ENCODE data around the gene LAMA2. TPM values are rescaled to one million over a fixed set of nuclear protein-coding genes. Genes with fewer than 3 reads are reported as not detected.

Gene LAMA2
- total and polyA plus RNA-seq, 8 donors = 3.4 to 110 (median 31.6) TPM

DNA sequence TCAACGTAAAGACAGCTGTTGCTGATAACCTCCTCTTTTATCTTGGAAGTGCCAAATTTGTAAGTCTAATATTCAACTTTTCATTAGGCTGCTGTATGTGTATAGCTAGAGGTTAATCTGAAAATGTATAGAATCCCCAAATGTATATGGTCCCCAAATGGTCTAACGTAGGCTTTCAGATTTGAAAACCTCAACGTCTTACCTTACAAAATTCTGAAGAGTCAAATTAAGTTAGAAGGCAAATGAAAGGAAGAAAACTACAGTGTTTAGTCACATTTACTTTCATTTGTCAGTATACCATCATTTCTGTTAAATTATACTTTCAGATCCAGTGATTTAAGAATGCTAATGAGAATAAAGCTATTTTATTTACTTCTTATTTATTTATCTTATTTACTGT is 570.1 kb downstream of the LAMA2 start:
- WGBS, 5 donors = 78 to 85% (median 82%) methylated on average over 3 of the region's 3 CpGs
- no peaks in the 10 kb centered on the region for H3K9me3 ChIP-seq
- no peak overlapping the region for H3K27ac ChIP-seq
- no peak for DNase-seq
- intact Hi-C loops (cut with DNase I; ENCODE audit: low total_unique reads) = no loop called here
- no peaks in the 10 kb centered on the region for H3K4me1 ChIP-seq
- TF ChIP-seq POLR2AphosphoS5 (IDR thresholded peaks at IDR 0.05) (no peak), EP300 (IDR thresholded peaks at IDR 0.05) (no peak)
- TF ChIP-seq, protein P1, sequence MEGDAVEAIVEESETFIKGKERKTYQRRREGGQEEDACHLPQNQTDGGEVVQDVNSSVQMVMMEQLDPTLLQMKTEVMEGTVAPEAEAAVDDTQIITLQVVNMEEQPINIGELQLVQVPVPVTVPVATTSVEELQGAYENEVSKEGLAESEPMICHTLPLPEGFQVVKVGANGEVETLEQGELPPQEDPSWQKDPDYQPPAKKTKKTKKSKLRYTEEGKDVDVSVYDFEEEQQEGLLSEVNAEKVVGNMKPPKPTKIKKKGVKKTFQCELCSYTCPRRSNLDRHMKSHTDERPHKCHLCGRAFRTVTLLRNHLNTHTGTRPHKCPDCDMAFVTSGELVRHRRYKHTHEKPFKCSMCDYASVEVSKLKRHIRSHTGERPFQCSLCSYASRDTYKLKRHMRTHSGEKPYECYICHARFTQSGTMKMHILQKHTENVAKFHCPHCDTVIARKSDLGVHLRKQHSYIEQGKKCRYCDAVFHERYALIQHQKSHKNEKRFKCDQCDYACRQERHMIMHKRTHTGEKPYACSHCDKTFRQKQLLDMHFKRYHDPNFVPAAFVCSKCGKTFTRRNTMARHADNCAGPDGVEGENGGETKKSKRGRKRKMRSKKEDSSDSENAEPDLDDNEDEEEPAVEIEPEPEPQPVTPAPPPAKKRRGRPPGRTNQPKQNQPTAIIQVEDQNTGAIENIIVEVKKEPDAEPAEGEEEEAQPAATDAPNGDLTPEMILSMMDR (IDR thresholded peaks at IDR 0.05) = no peak
- H3K4me3 ChIP-seq = no peak overlapping the region
- H3K27me3 ChIP-seq = no peaks in the 10 kb centered on the region
- H3K36me3 ChIP-seq = peaks cover 0 to 22% (median 6%) of the 10 kb centered on the region in 4 donors

- Histone ChIP-seq H3K4me3 (no peak overlapping the region), H3K27me3 (no peaks in the 10 kb centered on the region), H3K36me3 (peaks cover 0 to 22% (median 4%) of the 10 kb centered on the region in 4 donors), H3K9me3 (no peaks in the 10 kb centered on the region), H3K27ac (no peak overlapping the region), H3K4me1 (no peaks in the 10 kb centered on the region)
- 81 to 95% (median 88%) methylated on average over 1 of the region's 1 CpG for WGBS, 5 donors
- no peak for DNase-seq
- TF ChIP-seq EP300 (IDR thresholded peaks at IDR 0.05) (no peak), POLR2AphosphoS5 (IDR thresholded peaks at IDR 0.05) (no peak), POLR2A (IDR thresholded peaks at IDR 0.05) (no peak)
- TF ChIP-seq, protein P1 (IDR thresholded peaks at IDR 0.05) = no peak
- intact Hi-C loops (cut with DNase I; ENCODE audit: low total_unique reads) = no loop called here
These were observed 571.5 kb downstream of the LAMA2 start for GRCh38 chr6:129454488-129454887.

DNA sequence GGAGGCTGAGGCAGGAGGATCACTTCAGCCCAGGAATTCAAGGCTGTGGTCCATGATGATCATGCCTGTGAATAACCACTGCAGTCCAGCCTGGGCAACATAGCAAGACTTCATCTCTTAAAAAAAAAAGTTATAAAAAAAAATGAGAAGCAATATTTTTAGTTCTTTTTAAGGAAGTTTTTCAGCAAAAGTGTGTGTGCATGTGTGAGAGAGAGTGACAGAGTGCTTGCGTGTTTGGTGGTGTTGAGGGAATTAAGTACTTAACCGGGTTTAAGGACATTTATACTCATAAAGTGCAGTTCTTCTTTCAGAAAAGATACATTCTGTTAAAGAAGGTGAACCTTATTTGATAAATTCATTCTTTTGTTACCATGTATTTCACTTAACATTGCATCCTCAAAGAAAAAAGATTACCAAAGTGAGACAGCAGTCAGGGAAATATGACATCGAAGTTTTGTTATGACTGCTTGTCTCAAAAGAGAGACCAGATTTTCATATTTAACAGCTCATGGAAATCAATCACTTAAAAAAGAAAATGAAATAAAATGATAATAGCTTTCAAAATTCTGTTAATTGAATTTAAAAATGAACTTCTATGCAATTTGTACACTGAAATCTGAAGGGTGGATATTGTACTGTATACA is 572.3 kb downstream of the LAMA2 start:
- 63 to 93% (median 76%) methylated on average over 3 of the region's 3 CpGs for WGBS, 5 donors

DNA sequence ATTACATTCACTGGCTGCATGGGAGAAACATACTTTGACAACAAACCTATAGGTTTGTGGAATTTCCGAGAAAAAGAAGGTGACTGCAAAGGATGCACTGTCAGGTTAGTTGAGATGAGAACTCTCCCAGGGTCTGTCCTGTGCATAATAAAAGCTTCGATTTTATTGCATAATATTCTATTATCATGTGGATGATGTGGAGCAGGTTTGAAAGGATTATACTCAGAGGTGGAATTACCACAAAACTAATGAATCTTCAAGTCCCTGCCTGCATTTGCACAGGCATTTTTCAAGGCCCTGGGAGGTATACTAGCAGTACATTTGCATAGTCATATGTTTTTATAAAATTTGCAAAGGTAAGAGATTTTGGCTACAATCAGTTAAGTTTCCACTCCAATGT is 577.3 kb downstream of the LAMA2 start:
- Histone ChIP-seq H3K4me3 (no peak overlapping the region), H3K27me3 (no peaks in the 10 kb centered on the region), H3K9me3 (no peaks in the 10 kb centered on the region), H3K36me3 (peaks cover 0 to 56% (median 33%) of the 10 kb centered on the region in 4 donors), H3K4me1 (no peaks in the 10 kb centered on the region), H3K27ac (no peak overlapping the region)
- DNase-seq = no peak
- intact Hi-C loops (cut with DNase I; ENCODE audit: low total_unique reads) = no loop called here
- 66 to 85% (median 75%) methylated on average over 2 of the region's 2 CpGs for WGBS, 5 donors
- TF ChIP-seq POLR2AphosphoS5 (IDR thresholded peaks at IDR 0.05) (no peak), POLR2A (IDR thresholded peaks at IDR 0.05) (no peak)

More for the DNA sequence above, 572.3 kb downstream of the LAMA2 start:
- Histone ChIP-seq H3K4me1 (no peaks in the 10 kb centered on the region), H3K27ac (no peak overlapping the region), H3K9me3 (no peaks in the 10 kb centered on the region), H3K27me3 (no peaks in the 10 kb centered on the region), H3K4me3 (no peak overlapping the region), H3K36me3 (peaks cover 0 to 27% (median 7%) of the 10 kb centered on the region in 4 donors)
- intact Hi-C loops (cut with DNase I; ENCODE audit: low total_unique reads) = no loop called here
- DNase-seq = no peak
- TF ChIP-seq, protein P1 (IDR thresholded peaks at IDR 0.05) = no peak
- no peak for TF ChIP-seq POLR2A (IDR thresholded peaks at IDR 0.05)
- TF ChIP-seq POLR2AphosphoS5 (IDR thresholded peaks at IDR 0.05) = no peak
- no peak for TF ChIP-seq EP300 (IDR thresholded peaks at IDR 0.05)

GRCh38 chr6:129469070-129469662 is 586.2 kb downstream of the LAMA2 start:
- Histone ChIP-seq H3K9me3 (no peaks in the 10 kb centered on the region), H3K4me1 (no peaks in the 10 kb centered on the region), H3K27me3 (no peaks in the 10 kb centered on the region), H3K27ac (no peak overlapping the region), H3K4me3 (no peak overlapping the region), H3K36me3 (peaks cover 0 to 37% (median 21%) of the 10 kb centered on the region in 4 donors)
- intact Hi-C loops (cut with DNase I; ENCODE audit: low total_unique reads) = no loop called here
- no peak for DNase-seq
- WGBS, 5 donors = 58 to 82% (median 67%) methylated on average over 3 of the region's 3 CpGs
- no peak for TF ChIP-seq POLR2A (IDR thresholded peaks at IDR 0.05)
- TF ChIP-seq EP300 (IDR thresholded peaks at IDR 0.05) = no peak
- no peak for TF ChIP-seq POLR2AphosphoS5 (IDR thresholded peaks at IDR 0.05)
- TF ChIP-seq, protein P1 (IDR thresholded peaks at IDR 0.05) = no peak

All from stomach (tissue), 9 donors.